Common myeloid progenitor, CD34-positive (primary cell): ENCODE measurements around the gene ACOT7.
"Not testable (repeated sequence)": the region's sequence is repeated elsewhere in the genome, so short reads cannot be mapped to it uniquely, and the experiment has no call there.

Source experiments
- CTCF ChIA-PET: fragments of 350-600 bp; sonication (Branson Sonifier 250); formaldehyde crosslinking; loops from one replicate; lab custom pipeline; 2021; ENCODE audit warnings: antibody characterized with exemption; lab: Charles Lee
- POLR2A ChIA-PET: fragments of 350-600 bp; sonication (Branson Sonifier 250); formaldehyde crosslinking; loops from one replicate; lab custom pipeline; 2021; ENCODE audit warnings: antibody characterized with exemption; lab: Charles Lee
- DNase-seq, 3 donors: peaks; one replicate each; pipeline versions ENCODE4 v3.0.0 to v3.0.0-alpha.2; 2013
- H3K27ac ChIP-seq, 2 experiments: 1 replicate in 1 of 2; 2 replicates in 1 of 2; pipeline ENCODE4 v1.7.0; 2013; ENCODE audit warnings: inconsistent platforms in 2 of 2, low read length in 2 of 2, mild to moderate bottlenecking in 2 of 2, low read depth in 1 of 2, moderate library complexity in 1 of 2; ENCODE audit not compliant: severe bottlenecking in 2 of 2, insufficient read depth in 1 of 2, poor library complexity in 1 of 2
- H3K27me3 ChIP-seq, 5 experiments: replicated peaks in 2 of 5; 1 replicate in 3 of 5; 2 replicates in 2 of 5; pipeline versions ENCODE4 v1.6.1 to v1.7.0; 2013; ENCODE audit warnings: low read length in 4 of 5, mild to moderate bottlenecking in 2 of 5, moderate library complexity in 2 of 5, inconsistent platforms in 1 of 5; ENCODE audit not compliant: insufficient read depth in 5 of 5, control insufficient read depth in 4 of 5
- H3K36me3 ChIP-seq, 4 experiments: 1 replicate in 2 of 4; 2 replicates in 2 of 4; pipeline versions ENCODE4 v1.6.1 to v1.7.0; 2013; ENCODE audit warnings: low read length in 3 of 4, control low read depth in 1 of 4, mild to moderate bottlenecking in 1 of 4; ENCODE audit not compliant: control insufficient read depth in 4 of 4, insufficient read depth in 4 of 4
- H3K4me1 ChIP-seq, 4 experiments: 1 replicate in 3 of 4; 2 replicates in 1 of 4; pipeline versions ENCODE4 v1.6.1 to v1.7.1; 2013; ENCODE audit warnings: low read length in 3 of 4, mild to moderate bottlenecking in 3 of 4, control low read depth in 1 of 4, inconsistent platforms in 1 of 4, moderate library complexity in 1 of 4; ENCODE audit not compliant: control insufficient read depth in 4 of 4, insufficient read depth in 4 of 4; ENCODE audit errors: control extremely low read depth in 1 of 4
- H3K4me3 ChIP-seq, 7 experiments: 1 replicate in 4 of 7; 2 replicates in 3 of 7; pipeline versions ENCODE4 v1.5.1 to v1.7.0; 2013; ENCODE audit warnings: mild to moderate bottlenecking in 7 of 7, low read length in 6 of 7, moderate library complexity in 6 of 7, inconsistent platforms in 2 of 7, low read depth in 2 of 7, control low read depth in 1 of 7; ENCODE audit not compliant: insufficient read depth in 4 of 7, control insufficient read depth in 1 of 7; ENCODE audit errors: extremely low read depth in 1 of 7
- H3K9me3 ChIP-seq, 5 experiments: 1 replicate in 4 of 5; 2 replicates in 1 of 5; pipeline versions ENCODE4 v1.6.1 to v1.7.1; 2013; ENCODE audit warnings: low read length in 4 of 5, mild to moderate bottlenecking in 2 of 5, inconsistent platforms in 1 of 5, low read depth in 1 of 5, moderate library complexity in 1 of 5; ENCODE audit not compliant: control insufficient read depth in 4 of 5, insufficient read depth in 2 of 5; ENCODE audit errors: control extremely low read depth in 1 of 5
- WGBS: methylation state at CpG from one replicate; pipeline ENCODE4 v1.1.5; 2013; ENCODE audit not compliant: insufficient coverage; 5-methylcytosine and 5-hydroxymethylcytosine counted together

ACOT7 gene

GRCh38 chr1:6378096-6378746 is 15.3 kb downstream of the ACOT7 start:
- peak in 1 of 3 donors; percentile 30 for DNase-seq
- 94% methylated on average over 5 of the region's 12 CpGs for WGBS
- Histone ChIP-seq H3K4me3 (no peak overlapping the region), H3K9me3 (peaks cover 0 to 3% (median 0%) of the 10 kb centered on the region in 5 experiments), H3K27ac (no peak overlapping the region), H3K4me1 (no peaks in the 10 kb centered on the region), H3K27me3 (no peaks in the 10 kb centered on the region), H3K36me3 (no peaks in the 10 kb centered on the region)
- ChIA-PET CTCF (interaction anchor here (1.4 to 5.5 kb wide), 5 partner anchors 14 to 131 kb away, joined by 3 to 34 read pairs (median 5); partner anchors contain the start of gene ACOT7), POLR2A (no interaction called here)

- Histone ChIP-seq H3K4me1 (peaks cover 0 to 4% (median 1%) of the 10 kb centered on the region in 4 experiments), H3K27ac (no peak overlapping the region), H3K4me3 (no peak overlapping the region), H3K36me3 (no peaks in the 10 kb centered on the region), H3K27me3 (no peaks in the 10 kb centered on the region), H3K9me3 (no peaks in the 10 kb centered on the region)
- WGBS = 97% methylated on average over 7 of the region's 8 CpGs
- ChIA-PET POLR2A (no interaction called here), CTCF (interaction anchor here (1.1 to 5.5 kb wide), 3 partner anchors 9 to 13 kb away, joined by 4 to 34 read pairs (median 4); no protein-coding TSS in a partner anchor)
- DNase-seq = no peak
Measured at GRCh38 chr1:6373961-6374720, 19.4 kb downstream of the ACOT7 start.

GRCh38 chr1:6372236-6372635 is 21.3 kb downstream of the ACOT7 start:
- H3K27me3 ChIP-seq, H3K36me3 ChIP-seq, H3K4me1 ChIP-seq, DNase-seq, H3K27ac ChIP-seq, POLR2A ChIA-PET, H3K4me3 ChIP-seq: not testable (repeated sequence)
- WGBS = 100% methylated on average over 7 of the region's 7 CpGs
- H3K9me3 ChIP-seq = peaks cover 0 to 11% (median 9%) of the 10 kb centered on the region in 5 experiments
- CTCF ChIA-PET = interaction anchor here (1.0 kb wide), 1 partner anchor 12 kb away, joined by 3 read pairs; no protein-coding TSS in a partner anchor

GRCh38 chr1:6370006-6370405 is 23.6 kb downstream of the ACOT7 start:
- peaks cover 0 to 11% (median 9%) of the 10 kb centered on the region in 5 experiments for H3K9me3 ChIP-seq
- no peak overlapping the region for H3K4me3 ChIP-seq
- CTCF ChIA-PET = interaction anchor here (0.8 to 1.1 kb wide), 4 partner anchors 20 to 37 kb away, joined by 3 to 4 read pairs (median 4); no protein-coding TSS in a partner anchor
- WGBS = 0% methylated on average over 2 of the region's 4 CpGs
- POLR2A ChIA-PET = no interaction called here
- DNase-seq = peak in 2 of 3 donors; percentile 45 to 70
- peaks cover 0 to 2% (median 0%) of the 10 kb centered on the region in 4 experiments for H3K36me3 ChIP-seq
- H3K4me1 ChIP-seq = peaks cover 0 to 4% (median 1%) of the 10 kb centered on the region in 4 experiments
- no peaks in the 10 kb centered on the region for H3K27me3 ChIP-seq
- no peak overlapping the region for H3K27ac ChIP-seq

GRCh38 chr1:6367381-6368012 is 26.1 kb downstream of the ACOT7 start:
- DNase-seq = no peak
- H3K27me3 ChIP-seq = no peaks in the 10 kb centered on the region
- peaks cover 0 to 4% (median 1%) of the 10 kb centered on the region in 4 experiments for H3K4me1 ChIP-seq
- 97% methylated on average over 8 of the region's 9 CpGs for WGBS
- ChIA-PET CTCF (interaction anchor here (0.7 to 2.0 kb wide), 8 partner anchors 10 to 40 kb away, joined by 3 to 5 read pairs (median 3); no protein-coding TSS in a partner anchor), POLR2A (no interaction called here)
- peaks cover 0 to 11% (median 9%) of the 10 kb centered on the region in 5 experiments for H3K9me3 ChIP-seq
- no peak overlapping the region for H3K27ac ChIP-seq
- peaks cover 0 to 2% (median 0%) of the 10 kb centered on the region in 4 experiments for H3K36me3 ChIP-seq
- no peak overlapping the region for H3K4me3 ChIP-seq

- Histone ChIP-seq H3K27ac (no peak overlapping the region), H3K4me3 (no peak overlapping the region), H3K27me3 (no peaks in the 10 kb centered on the region), H3K4me1 (peaks cover 0 to 16% (median 13%) of the 10 kb centered on the region in 4 experiments), H3K36me3 (peaks cover 0 to 2% (median 0%) of the 10 kb centered on the region in 4 experiments), H3K9me3 (peaks cover 0 to 11% (median 9%) of the 10 kb centered on the region in 5 experiments)
- DNase-seq = no peak
- ChIA-PET CTCF (interaction anchor here (0.6 to 5.0 kb wide), 3 partner anchors 14 to 40 kb away, joined by 3 to 58 read pairs (median 4); no protein-coding TSS in a partner anchor), POLR2A (no interaction called here)
- 100% methylated on average over 1 of the region's 5 CpGs for WGBS
Measured at GRCh38 chr1:6365047-6365446, 28.5 kb downstream of the ACOT7 start.
